ENCODE measurements around the gene HMGXB4. TPM values are rescaled to one million over a fixed set of nuclear protein-coding genes. Genes with fewer than 3 reads are reported as not detected.

The HMGXB4 gene
- total RNA-seq, 1 donor from 2014 or later = 25.7 TPM

- Mint-ChIP-seq H3K27ac (ENCODE audit: unreplicated experiment) (no peak overlapping the region), H3K9me3 (ENCODE audit: unreplicated experiment) (no peaks in the 10 kb centered on the region), H3K27me3 (ENCODE audit: unreplicated experiment) (no peaks in the 10 kb centered on the region), H3K4me3 (ENCODE audit: unreplicated experiment) (no peak overlapping the region), H3K4me1 (ENCODE audit: unreplicated experiment) (no peaks in the 10 kb centered on the region), H3K36me3 (ENCODE audit: unreplicated experiment) (peaks cover 32% of the 10 kb centered on the region)
- TF ChIP-seq CTCF (IDR thresholded peaks at IDR 0.05) = no peak
- DNase-seq (ENCODE audit: extremely low spot score, unreplicated experiment) = no peak
Observed at GRCh38 chr22:35292786-35293185, 35.5 kb downstream of the HMGXB4 start.

GRCh38 chr22:35296051-35296450, 38.8 kb downstream of the HMGXB4 start:
- H3K27ac Mint-ChIP-seq (ENCODE audit: unreplicated experiment) = no peak overlapping the region
- H3K4me1 Mint-ChIP-seq (ENCODE audit: unreplicated experiment) = peaks cover 8% of the 10 kb centered on the region
- no peak for DNase-seq (ENCODE audit: extremely low spot score, unreplicated experiment)
- peaks cover 24% of the 10 kb centered on the region for H3K36me3 Mint-ChIP-seq (ENCODE audit: unreplicated experiment)
- no peak for TF ChIP-seq CTCF (IDR thresholded peaks at IDR 0.05)
- no peak overlapping the region for H3K4me3 Mint-ChIP-seq (ENCODE audit: unreplicated experiment)
- no peaks in the 10 kb centered on the region for H3K27me3 Mint-ChIP-seq (ENCODE audit: unreplicated experiment)
- H3K9me3 Mint-ChIP-seq (ENCODE audit: unreplicated experiment) = no peaks in the 10 kb centered on the region

GRCh38 chr22:35299217-35299672, 42.0 kb downstream of the HMGXB4 start:
- H3K4me3 Mint-ChIP-seq (ENCODE audit: unreplicated experiment) = peak overlapping the region; percentile 87
- DNase-seq (ENCODE audit: extremely low spot score, unreplicated experiment) = no peak
- no peaks in the 10 kb centered on the region for H3K27me3 Mint-ChIP-seq (ENCODE audit: unreplicated experiment)
- peaks cover 21% of the 10 kb centered on the region for H3K4me1 Mint-ChIP-seq (ENCODE audit: unreplicated experiment)
- TF ChIP-seq CTCF (IDR thresholded peaks at IDR 0.05) = no peak
- peak overlapping the region; percentile 92 for H3K27ac Mint-ChIP-seq (ENCODE audit: unreplicated experiment)
- no peaks in the 10 kb centered on the region for H3K9me3 Mint-ChIP-seq (ENCODE audit: unreplicated experiment)
- peaks cover 2% of the 10 kb centered on the region for H3K36me3 Mint-ChIP-seq (ENCODE audit: unreplicated experiment)

- DNase-seq (ENCODE audit: extremely low spot score, unreplicated experiment) = peak; percentile 98
- Mint-ChIP-seq H3K9me3 (ENCODE audit: unreplicated experiment) (no peaks in the 10 kb centered on the region), H3K4me3 (ENCODE audit: unreplicated experiment) (peak within 1 kb of the TSS; percentile 87), H3K36me3 (ENCODE audit: unreplicated experiment) (peaks cover 4% of the 10 kb centered on the region), H3K27me3 (ENCODE audit: unreplicated experiment) (no peaks in the 10 kb centered on the region), H3K4me1 (ENCODE audit: unreplicated experiment) (peaks cover 21% of the 10 kb centered on the region), H3K27ac (ENCODE audit: unreplicated experiment) (peak within 1 kb of the TSS; percentile 92)
- TF ChIP-seq CTCF (IDR thresholded peaks at IDR 0.05) = no peak
Observed at GRCh38 chr22:35299673-35300499, 42.6 kb downstream of the HMGXB4 start, which contains the start of gene TOM1. TOM1 (plus strand) TSS chr22:35299894; CDS start chr22:35299929, 35 bp downstream.

GRCh38 chr22:35301372-35301874, 44.1 kb downstream of the HMGXB4 start:
- Mint-ChIP-seq H3K27ac (ENCODE audit: unreplicated experiment) (peak overlapping the region; percentile 92), H3K4me1 (ENCODE audit: unreplicated experiment) (peaks cover 23% of the 10 kb centered on the region), H3K36me3 (ENCODE audit: unreplicated experiment) (peaks cover 5% of the 10 kb centered on the region), H3K27me3 (ENCODE audit: unreplicated experiment) (no peaks in the 10 kb centered on the region), H3K9me3 (ENCODE audit: unreplicated experiment) (no peaks in the 10 kb centered on the region), H3K4me3 (ENCODE audit: unreplicated experiment) (peak overlapping the region; percentile 87)
- peak; percentile 57 for DNase-seq (ENCODE audit: extremely low spot score, unreplicated experiment)
- no peak for TF ChIP-seq CTCF (IDR thresholded peaks at IDR 0.05)
